Brain pericyte (primary cell): Measurements from ENCODE around the gene CNTN4.

Experiments used
- DNase-seq: peaks from one replicate; pipeline ENCODE4 v3.0.0-alpha.2; 2012; ENCODE audit warnings: low read depth, low spot score

The CNTN4 gene

DNA sequence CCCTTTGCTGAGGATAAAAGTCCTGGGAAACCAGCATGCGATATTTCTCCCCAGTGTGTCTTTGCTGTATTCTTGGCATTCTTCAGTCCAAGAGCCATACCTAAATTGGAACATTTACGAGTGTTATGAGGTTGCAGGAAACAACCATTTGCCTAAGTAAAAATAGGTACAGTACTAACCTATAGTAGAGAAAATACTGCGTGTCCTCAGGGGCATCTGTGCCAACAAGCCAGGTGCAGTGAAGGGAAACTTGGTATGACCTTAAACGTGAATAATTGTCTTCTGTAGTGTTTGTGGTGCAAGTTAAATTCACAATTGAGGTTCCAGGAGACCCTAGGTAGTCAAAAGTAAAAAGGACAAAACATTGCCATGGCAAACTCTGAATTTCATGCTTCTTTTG, 999.3 kb downstream of the CNTN4 start:
- DNase-seq, result no peak

GRCh38 chr3:3101660-3102458, 1003.2 kb downstream of the CNTN4 start:
- DNase-seq, result no peak

DNA sequence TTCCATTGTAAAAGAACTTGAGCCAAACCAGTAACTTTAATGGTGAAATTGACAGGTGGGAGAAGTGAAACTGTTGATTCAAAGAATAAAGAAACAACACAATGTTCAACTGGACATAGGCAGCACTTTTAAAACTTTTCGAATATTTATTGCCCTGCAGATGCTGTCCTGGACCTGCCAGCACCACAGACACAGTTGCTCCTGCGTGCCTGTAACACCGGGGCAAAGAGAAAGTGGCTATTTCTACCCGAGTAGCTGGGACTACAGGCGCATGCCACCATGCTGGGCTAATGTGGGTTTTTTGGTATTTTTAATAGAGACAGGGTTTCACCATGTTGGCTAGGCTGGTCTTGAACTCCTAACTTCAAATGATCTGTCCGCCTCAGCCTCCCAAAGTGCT, 1004.1 kb downstream of the CNTN4 start:
- DNase-seq, result no peak

DNA sequence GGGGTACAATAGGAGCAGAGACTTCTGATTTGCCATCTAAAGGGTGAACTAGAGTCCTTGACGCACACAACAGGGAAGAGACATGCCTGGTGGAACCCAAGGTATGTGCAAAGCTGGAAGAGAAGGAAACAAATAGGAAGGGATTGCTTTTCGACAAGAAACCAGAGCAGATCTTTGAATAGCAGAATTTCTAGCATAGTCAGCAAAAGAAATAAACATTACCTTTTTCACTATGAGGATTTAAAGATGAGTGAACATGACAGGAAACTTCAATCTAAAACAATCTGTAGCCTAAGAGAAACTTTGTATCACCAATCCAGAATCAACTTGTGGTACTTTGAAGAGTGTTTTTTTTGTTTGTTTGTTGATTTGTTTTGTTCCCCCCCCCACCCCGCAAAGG, 1006.6 kb downstream of the CNTN4 start:
- no peak for DNase-seq

DNA sequence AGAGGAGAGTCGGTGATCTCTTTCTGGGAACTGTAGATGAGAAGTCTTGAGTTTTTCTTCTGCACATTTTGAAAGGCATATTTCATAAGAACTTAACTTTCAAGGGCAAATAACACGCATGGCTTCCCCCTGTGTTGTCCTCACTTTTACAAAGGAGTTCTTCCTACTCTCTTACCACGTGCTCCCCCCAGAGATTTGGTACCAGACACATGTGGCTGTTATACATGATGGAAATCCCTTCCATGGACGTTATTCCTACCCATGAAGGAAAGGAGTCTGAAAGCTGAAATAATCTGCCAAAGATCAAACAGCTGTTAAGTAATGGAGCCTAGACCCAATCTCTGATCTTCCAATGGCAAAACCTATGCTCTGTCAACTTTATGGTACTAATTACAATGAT, 1007.1 kb downstream of the CNTN4 start:
- DNase-seq, result no peak

DNA sequence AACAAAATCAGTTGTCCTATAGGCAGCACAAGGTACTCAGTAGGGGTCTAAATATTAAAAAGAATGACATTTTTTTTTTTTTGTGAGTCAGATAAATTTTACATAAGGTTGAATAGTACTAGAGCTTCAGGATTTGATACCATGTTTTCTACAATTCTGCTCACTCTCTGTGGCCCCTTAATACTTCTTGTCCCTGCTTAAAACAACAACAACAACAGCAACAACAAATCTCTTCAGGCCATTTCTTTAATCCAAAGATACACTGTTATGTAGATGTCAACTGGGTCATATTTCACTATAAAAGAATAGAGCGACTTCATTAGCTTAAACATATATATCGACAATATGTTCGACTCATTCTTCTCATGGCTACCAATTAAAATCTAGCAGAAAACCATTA, 1008.5 kb downstream of the CNTN4 start:
- no peak for DNase-seq
